Keratinocyte (primary cell): ENCODE data around the gene NCOA6.

Experiments
- CTCF ChIP-seq, 3 experiments: IDR thresholded peaks in 1 of 3; conservative IDR thresholded peaks in 1 of 3; optimal IDR thresholded peaks in 1 of 3; 2 replicates in 2 of 3; 3 replicates in 1 of 3; pipeline versions ENCODE3 to v1.5.1; 2011; ENCODE audit warnings: low read length in 3 of 3, mild to moderate bottlenecking in 3 of 3, moderate library complexity in 2 of 3, control low read depth in 1 of 3, inconsistent platforms in 1 of 3; ENCODE audit not compliant: insufficient read depth in 2 of 3; ENCODE audit errors: extremely low read depth in 1 of 3
- EZH2 ChIP-seq: IDR thresholded peaks from one replicate; pipeline ENCODE4 v1.6.1; 2012; ENCODE audit warnings: inconsistent platforms, mild to moderate bottlenecking, low read length, moderate library complexity

DNA sequence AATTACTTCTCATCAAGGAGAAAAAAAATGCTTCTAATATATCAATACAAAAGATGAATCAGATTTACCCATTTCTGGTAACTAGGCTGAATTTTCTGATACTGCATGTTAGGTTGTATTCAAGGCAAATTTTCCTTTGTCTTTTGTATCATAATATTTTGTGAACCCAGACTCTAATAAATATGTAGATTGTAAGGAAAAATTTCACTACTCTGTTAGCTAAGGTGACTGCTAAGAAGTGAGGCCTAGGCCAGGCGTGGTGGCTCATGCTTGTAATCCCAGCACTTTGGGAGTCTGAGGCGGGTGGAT, 108.6 kb downstream of the NCOA6 start:
- TF ChIP-seq CTCF (optimal IDR thresholded peaks at IDR 0.05 in 1 of 3, IDR thresholded peaks at IDR 0.05 in 1 of 3, conservative IDR thresholded peaks at IDR 0.05 in 1 of 3; ENCODE audit: extremely low read depth in 1 of 3, insufficient read depth in 2 of 3, low read length in 3 of 3) (no peak), EZH2 (no peak)
